Bronchial epithelial cell (primary cell): ENCODE measurements around the gene SMCO3. TPM values are rescaled to one million over a fixed set of nuclear protein-coding genes. Genes with fewer than 3 reads are reported as not detected.

Experiments
- DNase-seq: peaks from one replicate; pipeline ENCODE4 v3.0.0-alpha.2; 2010; ENCODE audit warnings: low read depth
- FAIRE-seq: peaks from 2 replicates; lab custom pipeline; 2011; peaks lifted over from hg19 to GRCh38; lab: Jason Lieb, UNC
- H3K27me3 ChIP-seq: 2 replicates; pipeline ENCODE4 v1.5.1; 2011; ENCODE audit warnings: low read length; ENCODE audit not compliant: control insufficient read depth, insufficient read depth
- H3K36me3 ChIP-seq: 2 replicates; pipeline ENCODE4 v1.5.1; 2011; ENCODE audit warnings: low read length; ENCODE audit not compliant: control insufficient read depth, insufficient read depth
- H3K4me3 ChIP-seq: 2 replicates; pipeline ENCODE4 v1.5.1; 2011; ENCODE audit warnings: mild to moderate bottlenecking, low read depth, low read length, control low read depth
- total RNA-seq: library from RNA; depleted of rRNA; stranded (reverse); fragments of >200 nt; gene quantifications from 2 replicates; pipeline ENCODE4 v1.2.1, GENCODE V29; 2014
- TF ChIP-seq, protein P1 (sequence below): IDR thresholded peaks from 2 replicates; pipeline ENCODE4 v1.5.1; 2011; ENCODE audit warnings: mild to moderate bottlenecking, moderate library complexity, low read length, control low read depth, inconsistent platforms; ENCODE audit not compliant: insufficient read depth, severe bottlenecking

The SMCO3 gene
- total RNA-seq, 1 donor from 2014 or later: not detected

DNA sequence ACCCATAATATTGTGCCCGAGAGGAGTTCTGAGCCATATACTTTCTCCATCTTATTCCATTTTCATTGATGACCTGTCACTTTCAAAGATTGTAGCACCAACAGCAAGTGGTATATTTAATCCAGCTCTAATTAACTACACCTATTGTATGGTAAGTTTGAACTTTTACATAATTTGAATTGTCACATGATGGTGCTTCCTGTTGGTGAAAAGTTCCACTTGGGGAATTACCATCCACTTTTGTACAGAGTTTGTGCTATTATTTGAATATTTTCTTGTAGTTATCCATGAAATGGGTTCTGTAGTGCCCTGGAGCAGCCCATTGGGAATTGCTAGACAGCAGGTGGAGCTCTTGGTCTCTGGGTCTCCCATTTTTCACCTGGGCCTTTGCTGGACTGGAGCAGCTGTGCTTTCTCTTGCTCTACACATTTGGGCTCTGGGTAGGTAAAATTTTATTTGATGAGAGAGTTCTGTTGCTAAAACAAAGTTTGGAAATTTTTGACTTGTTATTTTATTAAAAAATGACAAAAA lies 3.0 kb downstream of the SMCO3 start:
- Histone ChIP-seq H3K4me3 (no peak overlapping the region), H3K36me3 (no peaks in the 10 kb centered on the region), H3K27me3 (no peaks in the 10 kb centered on the region)
- TF ChIP-seq, protein P1, sequence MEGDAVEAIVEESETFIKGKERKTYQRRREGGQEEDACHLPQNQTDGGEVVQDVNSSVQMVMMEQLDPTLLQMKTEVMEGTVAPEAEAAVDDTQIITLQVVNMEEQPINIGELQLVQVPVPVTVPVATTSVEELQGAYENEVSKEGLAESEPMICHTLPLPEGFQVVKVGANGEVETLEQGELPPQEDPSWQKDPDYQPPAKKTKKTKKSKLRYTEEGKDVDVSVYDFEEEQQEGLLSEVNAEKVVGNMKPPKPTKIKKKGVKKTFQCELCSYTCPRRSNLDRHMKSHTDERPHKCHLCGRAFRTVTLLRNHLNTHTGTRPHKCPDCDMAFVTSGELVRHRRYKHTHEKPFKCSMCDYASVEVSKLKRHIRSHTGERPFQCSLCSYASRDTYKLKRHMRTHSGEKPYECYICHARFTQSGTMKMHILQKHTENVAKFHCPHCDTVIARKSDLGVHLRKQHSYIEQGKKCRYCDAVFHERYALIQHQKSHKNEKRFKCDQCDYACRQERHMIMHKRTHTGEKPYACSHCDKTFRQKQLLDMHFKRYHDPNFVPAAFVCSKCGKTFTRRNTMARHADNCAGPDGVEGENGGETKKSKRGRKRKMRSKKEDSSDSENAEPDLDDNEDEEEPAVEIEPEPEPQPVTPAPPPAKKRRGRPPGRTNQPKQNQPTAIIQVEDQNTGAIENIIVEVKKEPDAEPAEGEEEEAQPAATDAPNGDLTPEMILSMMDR: peak; percentile 64
- DNase-seq (peak; percentile 37), FAIRE-seq (no peak)

DNA sequence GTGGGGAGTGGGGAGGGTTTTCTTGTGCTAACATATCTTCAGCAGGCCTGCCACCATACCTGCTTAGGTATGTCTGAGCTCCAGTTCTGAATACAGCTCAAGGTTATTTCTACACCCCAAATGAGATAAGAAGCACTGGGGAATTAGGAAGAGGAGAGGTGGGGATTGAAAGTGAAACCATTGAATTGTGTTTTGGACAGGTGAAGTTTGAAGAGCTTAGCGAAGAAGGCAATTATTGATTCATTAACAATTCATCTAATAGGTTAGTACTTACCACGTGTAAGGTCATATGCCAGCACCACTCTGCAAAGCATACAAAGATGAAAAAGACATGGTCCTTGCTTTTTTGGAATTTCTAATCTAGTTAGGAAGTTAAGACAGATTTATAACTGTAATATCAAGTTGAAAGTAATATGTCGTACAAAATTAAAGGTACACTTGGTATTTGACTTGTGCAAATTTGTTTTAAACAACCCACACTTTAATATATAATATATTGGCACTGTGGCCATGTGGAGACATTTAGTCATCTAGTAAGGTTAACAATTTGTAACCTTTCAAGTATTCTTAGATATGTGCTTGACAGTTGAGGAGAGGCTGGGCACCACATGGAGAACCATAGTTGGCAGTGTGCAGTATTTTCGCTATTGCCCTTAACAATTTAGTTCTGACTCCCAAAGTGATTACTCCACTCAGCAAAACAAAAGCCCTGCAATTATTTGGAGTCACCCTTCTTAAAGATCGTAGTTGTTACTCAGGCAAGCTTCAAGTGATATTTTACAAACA lies 3.6 kb downstream of the SMCO3 start:
- no peak for FAIRE-seq
- no peak for DNase-seq
- H3K27me3 ChIP-seq: no peaks in the 10 kb centered on the region
- no peak overlapping the region for H3K4me3 ChIP-seq
- H3K36me3 ChIP-seq: no peaks in the 10 kb centered on the region
- TF ChIP-seq, protein P1: no peak

DNA sequence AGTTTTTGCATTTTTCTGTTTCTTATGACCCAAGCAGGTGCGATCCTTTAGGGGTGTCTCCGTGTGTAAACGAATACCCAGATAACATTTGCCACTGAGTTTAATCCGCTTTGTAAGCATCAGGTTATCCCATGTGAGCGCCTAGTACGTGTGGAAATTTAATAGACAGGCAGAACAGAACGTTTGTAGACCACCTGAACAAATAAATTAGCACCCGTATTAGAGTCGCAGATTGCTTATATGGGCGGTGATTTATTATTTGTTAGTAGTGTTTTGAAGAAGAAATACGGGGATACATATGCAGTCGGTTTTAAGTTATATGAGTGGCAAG lies 10.2 kb downstream of the SMCO3 start:
- FAIRE-seq (no peak), DNase-seq (no peak)
- H3K36me3 ChIP-seq: peaks cover 2% of the 10 kb centered on the region
- H3K27me3 ChIP-seq: no peaks in the 10 kb centered on the region
- TF ChIP-seq, protein P1: no peak
- H3K4me3 ChIP-seq: peak overlapping the region; percentile 78

DNA sequence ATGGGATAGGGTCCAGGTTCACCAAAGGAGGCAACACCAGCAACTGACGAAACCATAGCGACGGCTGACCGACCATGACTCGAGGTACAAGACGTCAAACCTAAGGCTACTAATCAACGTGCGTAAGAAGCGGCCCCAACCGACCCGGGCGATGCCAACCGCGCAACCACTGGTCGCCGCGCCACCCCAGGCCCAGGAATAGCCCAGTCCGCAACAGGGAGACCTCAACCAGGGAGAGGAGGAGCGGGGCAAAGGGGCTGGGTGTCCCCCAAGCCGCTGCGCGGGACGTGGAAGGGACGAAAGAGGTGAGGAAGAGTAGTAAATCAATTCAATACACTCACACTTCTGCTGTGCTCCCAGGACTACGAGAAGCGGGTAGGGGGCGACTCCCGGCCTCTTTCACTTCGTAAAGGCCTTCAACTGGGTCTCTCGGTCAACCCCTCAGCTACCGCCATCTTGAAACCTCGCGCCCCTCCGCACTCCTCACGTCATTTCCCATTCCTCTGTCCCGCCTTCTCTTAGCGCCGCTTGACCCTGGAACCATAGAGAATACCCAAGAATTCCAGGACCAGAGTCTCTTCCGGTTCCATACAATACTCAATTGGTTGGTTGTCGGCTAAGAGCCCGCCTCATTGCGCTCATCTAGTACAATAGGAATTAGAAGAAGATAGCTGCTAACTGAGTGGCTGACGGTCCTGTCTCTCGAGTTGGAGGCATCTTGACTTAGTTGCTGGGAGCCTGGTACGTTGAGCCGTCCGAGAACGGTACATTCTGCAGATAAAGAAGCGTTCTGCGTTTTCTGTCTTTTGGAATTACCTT lies 10.8 kb downstream of the SMCO3 start, which contains the start of the genes C12orf60 and WBP11:
Gene C12orf60 (plus strand): TSS at position 660 of the 819 bp plus-strand sequence. CDS start 19,266 bp downstream, outside the sequence.
Gene WBP11 (minus strand): TSS at position 468 of the 819 bp plus-strand sequence. CDS start 2,095 bp downstream, outside the sequence.
- Histone ChIP-seq H3K4me3 (peak within 1 kb of the TSS; percentile 80), H3K36me3 (peaks cover 2% of the 10 kb centered on the region), H3K27me3 (no peaks in the 10 kb centered on the region)
- TF ChIP-seq, protein P1: no peak
- peak; percentile 99 for DNase-seq
- FAIRE-seq: peak; percentile 81

DNA sequence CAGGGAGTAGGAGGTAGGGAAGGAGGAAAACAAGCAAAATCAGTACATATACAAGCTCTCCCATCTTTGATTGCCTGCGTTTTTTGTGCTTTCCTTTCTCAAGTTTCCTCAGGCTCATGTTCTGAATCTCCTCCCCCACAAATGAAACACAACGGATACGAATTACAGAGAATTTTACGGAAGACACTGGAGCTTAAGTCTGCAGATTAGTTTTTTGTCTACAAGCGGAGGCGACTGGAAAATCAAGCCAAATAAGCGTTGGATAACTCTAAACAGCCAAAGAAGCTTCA lies 11.3 kb downstream of the SMCO3 start:
- Histone ChIP-seq H3K4me3 (peak overlapping the region; percentile 80), H3K36me3 (peaks cover 2% of the 10 kb centered on the region), H3K27me3 (no peaks in the 10 kb centered on the region)
- TF ChIP-seq, protein P1: no peak
- FAIRE-seq (no peak), DNase-seq (no peak)
